ENCODE results near the gene SMIM35.

SMIM35 gene

DNA sequence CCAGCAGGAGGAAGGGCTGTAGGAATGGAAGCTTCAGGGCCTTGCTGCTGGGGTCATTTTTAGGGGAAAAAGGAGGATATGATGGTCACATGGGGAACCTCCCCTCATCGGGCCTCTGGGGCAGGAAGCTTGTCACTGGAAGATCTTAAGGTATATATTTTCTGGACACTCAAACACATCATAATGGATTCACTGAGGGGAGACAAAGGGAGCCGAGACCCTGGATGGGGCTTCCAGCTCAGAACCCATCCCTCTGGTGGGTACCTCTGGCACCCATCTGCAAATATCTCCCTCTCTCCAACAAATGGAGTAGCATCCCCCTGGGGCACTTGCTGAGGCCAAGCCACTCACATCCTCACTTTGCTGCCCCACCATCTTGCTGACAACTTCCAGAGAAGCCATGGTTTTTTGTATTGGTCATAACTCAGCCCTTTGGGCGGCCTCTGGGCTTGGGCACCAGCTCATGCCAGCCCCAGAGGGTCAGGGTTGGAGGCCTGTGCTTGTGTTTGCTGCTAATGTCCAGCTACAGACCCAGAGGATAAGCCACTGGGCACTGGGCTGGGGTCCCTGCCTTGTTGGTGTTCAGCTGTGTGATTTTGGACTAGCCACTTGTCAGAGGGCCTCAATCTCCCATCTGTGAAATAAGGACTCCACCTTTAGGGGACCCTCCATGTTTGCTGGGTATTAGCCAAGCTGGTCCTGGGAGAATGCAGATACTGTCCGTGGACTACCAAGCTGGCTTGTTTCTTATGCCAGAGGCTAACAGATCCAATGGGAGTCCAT lies 86.5 kb downstream of the SMIM35 start:
- DNase-seq = peak; percentile 49

DNA sequence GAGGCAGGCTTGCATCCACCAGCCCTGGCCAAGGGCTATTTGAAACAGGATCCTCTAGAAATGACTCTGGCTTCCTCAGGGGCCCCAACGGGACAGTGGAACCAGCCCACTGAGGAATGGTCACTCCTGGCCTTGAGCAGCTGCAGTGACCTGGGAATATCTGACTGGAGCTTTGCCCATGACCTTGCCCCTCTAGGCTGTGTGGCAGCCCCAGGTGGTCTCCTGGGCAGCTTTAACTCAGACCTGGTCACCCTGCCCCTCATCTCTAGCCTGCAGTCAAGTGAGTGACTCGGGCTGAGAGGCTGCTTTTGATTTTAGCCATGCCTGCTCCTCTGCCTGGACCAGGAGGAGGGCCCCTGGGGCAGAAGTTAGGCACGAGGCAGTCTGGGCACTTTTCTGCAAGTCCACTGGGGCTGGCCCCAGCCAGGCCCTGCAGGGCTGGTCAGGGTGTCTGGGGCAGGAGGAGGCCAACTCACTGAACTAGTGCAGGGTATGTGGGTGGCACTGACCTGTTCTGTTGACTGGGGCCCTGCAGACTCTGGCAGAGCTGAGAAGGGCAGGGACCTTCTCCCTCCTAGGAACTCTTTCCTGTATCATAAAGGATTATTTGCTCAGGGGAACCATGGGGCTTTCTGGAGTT lies 87.3 kb downstream of the SMIM35 start:
- DNase-seq = peak; percentile 46

DNA sequence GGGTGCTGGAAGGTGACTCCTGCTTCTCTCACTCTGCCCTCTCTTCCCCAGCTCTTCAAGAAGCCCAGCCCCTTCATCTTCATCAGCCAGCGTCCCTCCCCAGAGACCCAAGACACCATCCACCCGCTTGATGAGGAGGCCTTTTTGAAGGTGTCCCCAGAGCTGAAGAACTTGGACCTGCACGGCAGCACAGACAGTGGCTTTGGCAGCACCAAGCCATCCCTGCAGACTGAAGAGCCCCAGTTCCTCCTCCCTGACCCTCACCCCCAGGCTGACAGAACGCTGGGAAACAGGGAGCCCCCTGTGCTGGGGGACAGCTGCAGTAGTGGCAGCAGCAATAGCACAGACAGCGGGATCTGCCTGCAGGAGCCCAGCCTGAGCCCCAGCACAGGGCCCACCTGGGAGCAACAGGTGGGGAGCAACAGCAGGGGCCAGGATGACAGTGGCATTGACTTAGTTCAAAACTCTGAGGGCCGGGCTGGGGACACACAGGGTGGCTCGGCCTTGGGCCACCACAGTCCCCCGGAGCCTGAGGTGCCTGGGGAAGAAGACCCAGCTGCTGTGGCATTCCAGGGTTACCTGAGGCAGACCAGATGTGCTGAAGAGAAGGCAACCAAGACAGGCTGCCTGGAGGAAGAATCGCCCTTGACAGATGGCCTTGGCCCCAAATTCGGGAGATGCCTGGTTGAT lies 88.0 kb downstream of the SMIM35 start:
- no peak for DNase-seq

DNA sequence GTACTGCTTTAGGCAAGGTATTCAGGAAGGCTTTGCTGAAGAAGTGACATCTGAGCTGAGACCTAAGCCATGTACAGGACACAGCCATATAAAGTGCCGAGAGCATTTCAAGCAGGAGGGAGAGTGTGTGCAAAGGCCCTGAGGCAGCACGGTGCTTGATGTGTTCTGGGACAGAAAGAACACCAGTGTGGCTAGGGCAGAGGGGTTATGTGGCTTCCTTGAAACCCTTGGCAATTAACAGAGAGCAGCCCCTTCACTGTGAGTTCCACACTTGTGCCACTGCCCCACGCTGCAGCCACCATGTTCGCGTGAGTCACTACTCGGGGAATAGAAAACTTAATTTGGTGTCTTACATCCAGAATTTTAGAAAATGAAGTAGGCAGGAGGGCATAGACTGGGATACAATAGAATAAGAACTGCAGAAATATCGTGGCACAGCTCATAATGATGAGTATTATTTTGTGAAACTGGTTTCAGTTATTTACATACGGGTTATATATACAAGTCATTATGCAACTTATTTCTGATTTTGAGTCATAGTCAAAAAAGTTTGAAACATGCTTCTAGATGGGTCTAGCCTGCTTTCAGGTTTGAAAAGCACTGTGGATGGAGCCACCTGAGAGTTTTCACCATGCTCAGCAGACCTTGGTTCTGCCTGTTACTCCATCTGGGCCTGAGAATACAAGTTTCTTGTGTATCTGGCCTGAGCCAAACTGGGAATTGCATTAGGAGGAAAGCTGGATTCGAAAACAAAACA lies 88.8 kb downstream of the SMIM35 start:
- DNase-seq = no peak

DNA sequence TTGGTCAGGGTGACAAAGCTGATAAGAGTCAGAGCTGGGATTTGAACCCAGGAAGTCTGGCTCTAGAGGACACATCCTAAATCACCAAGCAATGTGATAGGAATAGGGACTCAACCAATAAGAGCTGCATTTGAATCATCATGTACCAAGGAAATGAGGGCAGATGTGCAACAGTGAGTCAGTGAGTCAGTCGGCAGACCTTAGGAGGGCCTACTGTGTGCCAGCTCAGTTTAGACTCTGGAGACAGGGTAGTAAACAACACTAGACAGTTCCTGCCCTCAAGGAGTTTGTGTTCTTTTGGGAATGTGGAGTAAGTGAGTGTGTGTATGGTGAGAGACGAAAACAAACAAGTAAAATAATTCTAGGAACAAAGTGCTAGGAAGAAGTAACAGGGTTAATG lies 89.4 kb downstream of the SMIM35 start:
- DNase-seq = no peak

DNA sequence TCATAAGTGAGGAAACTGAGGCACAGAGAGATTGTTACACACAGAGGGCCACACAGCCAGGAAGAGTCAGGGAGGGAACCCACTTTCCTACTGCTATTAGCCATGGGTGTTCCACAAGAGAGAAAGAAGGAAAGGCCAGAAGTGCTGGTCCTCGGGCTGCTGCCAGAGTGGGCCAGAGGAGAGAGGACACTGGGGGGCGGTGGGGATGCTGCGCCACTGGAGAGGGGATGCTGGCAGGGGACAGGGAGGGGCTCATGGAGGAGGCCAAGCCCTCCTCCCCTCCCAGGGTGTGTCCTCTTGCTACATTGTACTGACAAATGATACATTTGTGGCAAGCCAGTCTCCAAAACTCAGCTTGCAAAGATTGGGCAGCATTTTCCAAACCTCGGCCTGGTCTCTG lies 90.7 kb downstream of the SMIM35 start:
- DNase-seq = no peak

DNA sequence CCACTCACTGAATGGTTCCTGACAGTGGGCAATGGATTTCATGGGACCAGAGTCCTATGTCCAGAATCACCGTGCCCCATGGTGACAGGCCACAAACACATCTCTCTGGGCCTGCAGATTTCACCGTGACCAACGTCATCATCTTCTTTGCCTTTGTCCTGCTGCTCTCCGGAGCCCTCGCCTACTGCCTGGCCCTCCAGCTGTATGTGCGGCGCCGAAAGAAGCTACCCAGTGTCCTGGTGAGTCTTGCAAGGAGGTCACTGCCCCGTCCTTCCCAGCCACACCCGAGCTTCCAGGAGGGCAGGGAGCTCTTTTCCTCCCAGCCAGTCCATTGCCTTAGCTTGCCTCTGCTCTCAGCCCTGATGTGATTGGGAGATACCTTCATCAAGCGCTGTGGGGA lies 91.3 kb downstream of the SMIM35 start:
- no peak for DNase-seq

DNA sequence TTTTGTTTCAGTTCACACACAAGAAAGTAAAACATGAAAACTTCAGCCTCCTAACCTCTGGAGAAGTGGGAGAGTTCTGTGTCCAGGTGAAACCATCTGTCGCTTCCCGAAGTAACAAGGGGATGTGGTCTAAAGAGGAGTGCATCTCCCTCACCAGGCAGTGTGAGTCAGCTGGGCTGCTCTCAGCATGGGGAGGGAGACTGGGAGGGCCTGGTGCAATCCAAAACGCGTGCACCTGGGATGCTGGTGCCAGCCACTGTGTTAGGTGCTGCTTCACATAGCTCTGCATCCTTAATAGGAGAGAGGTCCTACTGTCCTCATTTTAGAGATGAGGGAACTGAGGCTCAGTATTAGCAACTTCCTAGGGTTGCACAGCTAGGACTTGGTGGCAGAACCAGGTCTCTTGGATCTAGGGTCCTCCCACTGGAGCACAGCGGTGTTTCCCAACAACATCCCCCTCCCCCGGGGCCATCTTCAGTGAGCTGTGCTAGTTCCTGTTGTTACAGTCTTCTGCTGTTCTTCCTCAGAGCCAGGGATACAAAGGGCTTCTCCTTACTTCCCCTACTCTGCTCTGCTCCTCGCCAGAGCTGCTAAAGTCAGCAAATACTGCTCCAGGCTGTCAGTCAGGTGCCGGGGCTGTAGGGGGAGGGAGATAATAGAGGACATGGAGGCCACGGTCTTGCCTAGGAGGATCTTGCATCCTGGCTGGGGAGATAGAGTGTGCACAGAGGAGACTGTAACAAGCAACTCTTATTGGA lies 92.6 kb downstream of the SMIM35 start:
- peak; percentile 61 for DNase-seq

DNA sequence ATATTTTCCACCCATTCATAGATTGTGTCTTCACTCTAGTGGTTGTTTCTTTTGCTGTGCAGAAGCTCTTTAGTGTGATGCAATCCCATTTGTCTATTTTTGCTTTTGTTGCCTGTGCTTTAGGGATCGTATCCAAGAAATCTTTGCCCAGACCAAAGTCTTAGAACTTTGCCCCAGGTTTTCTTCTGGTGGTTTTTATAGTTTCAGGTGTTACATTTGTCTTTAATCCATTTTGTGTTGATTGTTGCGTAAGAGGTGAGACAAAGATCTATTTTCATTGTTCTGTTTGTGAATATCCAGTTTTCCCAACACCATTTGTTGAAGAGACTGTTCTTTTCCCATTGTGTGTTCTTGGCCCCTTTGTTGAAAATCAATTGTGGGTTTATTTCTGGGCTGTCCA lies 94.1 kb downstream of the SMIM35 start:
- no peak for DNase-seq

DNA sequence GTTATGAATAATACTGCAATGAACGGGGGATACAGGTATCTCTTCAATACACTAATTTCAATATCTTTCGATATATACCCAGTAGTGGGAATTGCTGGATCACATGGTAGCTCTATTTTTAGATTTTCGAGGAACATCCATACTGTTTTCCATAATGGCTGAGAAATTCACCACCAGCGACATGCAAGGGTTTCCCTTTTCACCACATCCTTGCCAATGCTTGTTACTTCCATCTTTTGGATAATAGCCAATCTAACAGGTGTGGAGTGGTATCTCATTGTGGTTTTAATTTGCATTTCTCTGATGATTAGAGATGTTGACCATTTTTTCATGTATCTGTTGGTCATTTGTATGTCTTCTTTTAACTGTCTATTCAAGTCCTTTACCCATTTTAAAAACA lies 94.6 kb downstream of the SMIM35 start:
- DNase-seq = no peak

DNA sequence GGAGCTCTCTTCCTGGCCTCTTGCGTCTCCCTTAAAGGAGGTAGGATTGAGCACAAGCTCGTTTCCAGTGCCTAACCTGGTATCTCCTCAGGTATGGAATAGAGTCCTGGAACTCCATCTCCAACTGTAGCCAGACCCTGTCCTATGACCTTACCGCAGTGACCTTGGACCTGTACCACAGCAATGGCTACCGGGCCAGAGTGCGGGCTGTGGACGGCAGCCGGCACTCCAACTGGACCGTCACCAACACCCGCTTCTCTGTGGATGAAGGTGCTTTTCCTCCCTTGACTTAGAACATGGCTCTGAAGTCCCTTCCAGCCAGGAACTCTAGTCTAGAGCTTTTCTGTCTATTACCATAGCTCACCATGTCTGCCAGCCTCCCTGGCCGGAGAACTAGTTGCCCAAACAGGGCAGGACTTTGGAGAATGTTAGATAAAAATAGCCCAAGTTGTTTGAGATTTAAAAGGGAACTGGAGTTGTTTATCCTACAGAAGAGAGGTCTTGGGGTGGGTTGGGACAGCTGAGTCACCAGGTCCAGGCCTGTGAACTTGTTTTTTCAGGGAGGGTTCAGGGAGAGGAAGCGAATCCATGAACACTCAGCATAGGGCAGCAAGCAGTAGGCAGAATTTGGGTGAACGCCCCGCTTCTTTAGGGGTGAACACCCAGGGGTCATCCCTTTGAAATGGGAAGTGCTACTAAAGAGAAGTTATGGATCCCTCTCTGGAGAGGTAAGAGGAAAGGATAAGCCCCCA lies 97.2 kb downstream of the SMIM35 start:
- DNase-seq = no peak

DNA sequence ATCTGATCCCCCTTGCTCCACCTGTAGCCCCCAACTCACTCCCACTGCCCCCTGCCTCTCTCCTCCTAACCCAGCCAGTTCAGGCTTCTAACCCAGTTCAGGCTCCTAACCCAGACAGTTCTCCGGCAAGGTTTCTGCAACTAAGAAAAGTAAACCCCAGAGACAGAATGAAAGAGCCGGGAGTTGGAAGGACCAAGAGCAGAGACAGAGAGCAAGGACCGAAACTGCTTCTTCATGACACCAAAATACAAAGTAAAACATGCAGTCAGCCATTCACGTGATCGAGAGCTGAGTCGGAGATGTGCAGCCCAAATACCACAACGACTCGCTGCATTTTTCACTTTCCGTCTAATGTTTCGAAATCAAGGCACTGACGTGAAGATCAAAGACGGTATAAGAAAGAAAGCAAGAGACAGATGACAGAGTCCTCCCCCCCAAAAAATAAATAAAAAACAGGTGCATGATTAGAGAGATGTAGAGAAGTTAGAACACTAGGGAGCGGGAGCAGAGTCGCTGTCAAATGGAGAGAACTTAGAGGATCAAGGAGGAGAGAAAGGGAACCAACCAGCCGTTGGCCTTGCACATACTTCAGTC lies 99.7 kb downstream of the SMIM35 start:
- peak; percentile 48 for DNase-seq

DNA sequence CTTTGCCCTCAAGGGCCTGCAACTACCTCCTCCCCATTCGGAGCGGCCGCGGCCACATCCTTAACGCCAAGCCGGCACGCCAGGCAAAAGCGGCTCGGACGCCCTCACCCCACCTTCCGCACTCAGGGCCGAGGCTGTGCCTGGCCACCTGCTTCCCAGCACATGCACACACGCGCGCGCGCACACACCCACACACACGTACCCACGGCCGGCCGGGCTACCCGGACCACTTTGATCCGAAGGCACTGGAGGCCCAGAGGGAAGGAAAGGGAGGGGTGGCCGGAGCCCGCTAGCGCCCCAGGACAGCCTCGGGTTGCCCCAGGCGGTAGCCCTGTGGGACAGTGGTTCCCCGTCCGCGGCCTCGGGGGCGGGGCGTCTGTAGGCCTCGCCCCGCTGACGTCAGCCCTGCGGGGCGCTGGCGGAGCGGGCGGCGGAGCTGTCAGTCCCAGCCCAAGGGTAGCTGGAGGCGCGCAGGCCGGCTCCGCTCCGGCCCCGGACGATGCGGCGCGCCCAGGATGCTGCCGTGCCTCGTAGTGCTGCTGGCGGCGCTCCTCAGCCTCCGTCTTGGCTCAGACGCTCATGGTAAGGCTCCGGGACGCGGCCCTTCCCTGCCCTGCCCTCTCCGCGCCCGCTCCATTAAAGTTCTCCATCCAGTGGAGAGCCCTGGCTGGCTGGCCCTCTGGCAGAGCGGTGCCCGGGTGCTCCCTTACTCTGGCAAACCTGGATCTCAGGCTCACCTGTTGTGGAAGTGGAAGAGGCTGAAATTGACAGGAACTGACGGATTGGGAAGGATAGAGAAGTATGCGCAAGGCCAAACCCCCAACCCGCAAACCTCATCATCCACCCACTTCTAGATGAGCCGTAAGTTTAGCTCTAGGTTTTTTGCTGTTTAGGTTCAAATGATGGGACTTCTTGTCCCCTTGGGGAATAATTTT lies 100.5 kb downstream of the SMIM35 start, which contains the start of gene IL10RA:
Gene IL10RA (plus strand): TSS at position 442 of the 935 bp plus-strand sequence. CDS start 74 bp downstream, at position 516.
- DNase-seq = peak; percentile 89

DNA sequence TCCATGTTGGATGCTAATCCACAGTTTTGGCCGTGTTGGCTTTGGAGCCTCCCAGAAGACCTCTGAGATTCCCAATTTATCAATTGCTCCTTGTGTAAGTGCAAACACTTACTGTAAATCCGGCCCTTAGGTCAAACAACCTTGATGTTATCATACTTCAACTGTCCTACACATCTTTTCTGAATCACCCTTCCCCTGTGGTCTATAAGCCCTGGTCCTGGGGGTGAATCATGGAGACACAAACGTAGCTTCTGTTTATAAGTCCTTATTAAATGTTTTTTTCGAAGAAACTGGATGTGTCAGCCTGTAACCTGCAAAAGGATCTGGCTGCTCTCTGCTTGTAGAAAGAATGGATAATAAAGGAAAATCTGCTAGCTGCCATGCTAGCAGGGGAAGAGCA lies 102.3 kb downstream of the SMIM35 start:
- no peak for DNase-seq

DNA sequence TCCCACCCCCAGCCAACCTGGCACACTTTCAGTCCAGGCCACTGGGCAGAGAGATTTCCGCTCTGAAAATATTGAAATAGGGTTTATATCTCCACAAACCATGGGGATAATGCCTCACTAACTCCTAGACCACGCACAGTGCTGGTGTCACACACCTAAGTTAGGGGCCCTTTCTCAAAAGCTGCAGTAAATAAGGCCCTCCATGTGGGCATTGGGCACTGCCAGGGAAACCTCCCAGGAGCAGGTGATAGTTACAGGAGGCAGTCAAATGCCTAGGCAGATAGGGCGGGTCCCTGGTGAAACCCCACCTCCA lies 103.6 kb downstream of the SMIM35 start:
- peak; percentile 36 for DNase-seq

DNA sequence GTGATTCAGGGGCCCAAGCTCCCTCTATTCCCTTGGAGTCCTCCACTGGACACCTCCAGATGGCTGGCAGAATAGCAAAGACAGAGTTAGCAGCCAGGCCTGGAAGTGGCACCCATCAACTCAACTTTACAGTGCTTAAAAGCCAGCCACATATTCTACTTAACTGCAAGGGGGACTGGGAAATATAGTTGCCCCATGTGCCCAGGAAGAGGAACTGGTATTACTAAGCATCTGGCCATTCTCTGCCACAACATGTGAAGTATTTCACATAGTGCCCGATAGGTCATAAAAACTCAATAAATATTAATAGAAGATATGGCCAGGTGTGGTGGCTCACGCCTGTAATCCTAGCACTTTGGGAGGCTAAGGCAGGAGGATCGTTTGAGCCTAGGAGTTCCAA lies 106.0 kb downstream of the SMIM35 start:
- no peak for DNase-seq

DNA sequence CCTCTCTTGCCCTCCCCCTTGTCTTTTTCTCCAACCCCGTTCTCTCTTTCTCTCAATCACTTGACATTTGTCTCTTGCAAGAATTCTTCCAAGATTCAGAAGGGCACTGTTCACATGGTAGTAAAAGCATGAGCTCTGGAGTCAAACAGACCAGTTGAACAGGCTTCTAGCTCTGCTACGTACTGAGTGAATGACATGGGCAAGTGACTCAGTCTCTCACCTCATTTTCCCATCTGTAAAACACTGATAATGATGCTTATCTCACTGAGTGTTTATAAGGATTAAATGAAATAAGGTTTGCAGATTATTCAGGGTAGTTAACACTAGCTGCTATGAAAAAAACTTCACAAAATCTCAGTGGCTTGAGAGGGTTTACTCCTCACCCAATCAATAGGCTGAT lies 106.5 kb downstream of the SMIM35 start:
- no peak for DNase-seq

DNA sequence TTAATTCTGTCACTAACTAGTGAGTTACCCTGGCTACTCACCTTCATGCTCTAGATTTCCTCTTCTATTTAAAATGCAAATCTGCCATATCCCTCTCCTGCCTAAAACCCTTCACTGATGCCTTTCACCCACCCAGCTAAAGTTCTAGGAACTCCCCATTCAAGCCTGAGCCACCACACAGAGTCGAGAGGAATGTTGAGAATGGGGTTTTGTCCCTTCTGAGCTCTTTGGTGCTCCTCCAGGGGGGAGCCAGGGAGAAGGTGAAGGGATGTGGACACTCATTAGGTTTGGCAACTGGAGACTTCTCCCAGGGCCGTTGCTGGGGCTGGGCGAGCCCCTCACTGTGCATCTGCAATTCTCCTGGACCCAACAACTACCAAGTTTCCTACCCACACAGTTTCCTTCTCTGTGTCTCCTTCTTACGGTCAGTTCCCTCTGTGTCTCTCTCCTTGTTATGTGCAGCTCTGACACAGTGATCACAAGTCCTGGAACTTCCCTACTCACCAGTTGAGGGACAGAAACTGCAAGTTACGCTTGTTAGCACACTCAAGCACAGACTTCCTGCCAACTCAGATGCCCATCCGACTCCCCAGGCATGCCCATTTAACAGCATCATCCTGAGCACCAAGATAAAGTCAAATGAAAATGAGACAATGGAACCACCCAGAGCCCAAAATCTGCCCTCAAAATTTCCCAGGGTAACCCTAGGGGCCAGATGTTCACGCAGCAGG lies 107.1 kb downstream of the SMIM35 start:
- DNase-seq = no peak

DNA sequence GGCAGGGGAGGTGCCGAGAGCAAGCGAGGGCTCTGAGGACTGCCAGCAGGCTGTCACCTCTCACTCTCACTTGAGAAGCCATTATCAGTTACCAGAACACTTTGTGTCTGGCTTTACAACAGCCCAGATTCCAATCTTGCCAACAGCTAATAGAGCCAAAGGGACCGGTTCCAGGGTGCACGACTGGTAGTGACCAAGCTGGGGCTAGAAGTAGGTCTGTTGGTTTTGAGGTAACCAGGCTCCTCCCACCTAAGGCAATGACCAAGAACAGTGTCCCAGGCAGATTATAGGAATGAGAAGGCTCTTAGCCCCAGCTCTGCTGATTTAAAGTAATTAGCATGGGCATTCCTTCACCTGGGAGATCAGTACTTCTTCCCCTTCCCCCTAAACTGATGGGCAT lies 107.8 kb downstream of the SMIM35 start:
- DNase-seq = no peak

All from islet precursor cell (in vitro differentiated cells).